Thymus (tissue), 11 donors: ENCODE results near the gene MYO1C. TPM values are rescaled to one million over a fixed set of nuclear protein-coding genes. Genes with fewer than 3 reads are reported as not detected.

Experiments
- DNase-seq, 9 donors: peaks; one replicate each; pipeline ENCODE4 v3.0.0-alpha.2; 2013; ENCODE audit warnings: low spot score in 9 of 9, low read depth in 6 of 9, missing footprints in 1 of 9
- H3K27ac ChIP-seq, 2 donors: one replicate each; pipeline ENCODE4 v1.5.1; 2013; ENCODE audit warnings: control low read depth in 1 of 2, low read depth in 1 of 2, low read length in 1 of 2, mild to moderate bottlenecking in 1 of 2, moderate library complexity in 1 of 2
- H3K27me3 ChIP-seq, 2 donors: one replicate each; pipeline ENCODE4 v1.5.1; 2013; ENCODE audit warnings: low read length in 1 of 2; ENCODE audit not compliant: control insufficient read depth in 2 of 2, insufficient read depth in 1 of 2
- H3K36me3 ChIP-seq, 2 donors: one replicate each; pipeline ENCODE4 v1.5.1; 2013; ENCODE audit warnings: low read length in 1 of 2, mild to moderate bottlenecking in 1 of 2, moderate library complexity in 1 of 2; ENCODE audit not compliant: control insufficient read depth in 2 of 2, insufficient read depth in 2 of 2
- H3K4me1 ChIP-seq, 2 donors: one replicate each; pipeline ENCODE4 v1.5.1; 2013; ENCODE audit warnings: low read length in 2 of 2; ENCODE audit not compliant: control insufficient read depth in 2 of 2, insufficient read depth in 2 of 2
- H3K4me3 ChIP-seq, 2 donors: one replicate each; pipeline ENCODE4 v1.5.1; 2013; ENCODE audit warnings: low read length in 2 of 2, control low read depth in 1 of 2, mild to moderate bottlenecking in 1 of 2
- H3K9me3 ChIP-seq, 2 donors: one replicate each; pipeline ENCODE4 v1.5.1; 2013; ENCODE audit warnings: low read length in 1 of 2, mild to moderate bottlenecking in 1 of 2; ENCODE audit not compliant: control insufficient read depth in 2 of 2, insufficient read depth in 1 of 2
- WGBS: extraction: QIAGEN DNeasy Blood & Tissue Kit; methylation state at CpG from one replicate; pipeline ENCODE4 v1.1.7; 2013; 5-methylcytosine and 5-hydroxymethylcytosine counted together
- polyA plus RNA-seq: library from polyadenylated mRNA; stranded (reverse); fragments of 200-250 nt; gene quantifications from one replicate; pipeline ENCODE4 v1.2.3, GENCODE V29; 2013
- total RNA-seq: library from RNA; stranded (reverse); fragments of 120-200 nt; gene quantifications from one replicate; pipeline ENCODE4 v1.2.4, GENCODE V29; 2013
- donor health status: healthy.

The MYO1C gene
- total and polyA plus RNA-seq, 2 donors, result 20.5 to 24.8 TPM

GRCh38 chr17:1471911-1472821 is 20.3 kb downstream of the MYO1C start:
- no peak overlapping the region for H3K27ac ChIP-seq
- no peaks in the 10 kb centered on the region for H3K36me3 ChIP-seq
- peaks cover 0 to 43% of the 10 kb centered on the region in 2 donors for H3K27me3 ChIP-seq
- DNase-seq, result no peak
- H3K4me1 ChIP-seq, result peaks cover 0 to 4% of the 10 kb centered on the region in 2 donors
- H3K9me3 ChIP-seq, result peaks cover 0 to 7% of the 10 kb centered on the region in 2 donors
- WGBS, result 97% methylated on average over 42 of the region's 42 CpGs
- no peak overlapping the region for H3K4me3 ChIP-seq

- Histone ChIP-seq H3K9me3 (peaks cover 0 to 7% of the 10 kb centered on the region in 2 donors), H3K27ac (no peak overlapping the region), H3K4me3 (no peak overlapping the region), H3K27me3 (peaks cover 0 to 46% of the 10 kb centered on the region in 2 donors), H3K4me1 (peaks cover 0 to 4% of the 10 kb centered on the region in 2 donors), H3K36me3 (no peaks in the 10 kb centered on the region)
- 96% methylated on average over 15 of the region's 15 CpGs for WGBS
- no peak for DNase-seq
Measured at GRCh38 chr17:1471490-1471889, 21.0 kb downstream of the MYO1C start.

GRCh38 chr17:1470755-1471462 is 21.6 kb downstream of the MYO1C start:
- 92% methylated on average over 25 of the region's 25 CpGs for WGBS
- H3K9me3 ChIP-seq, result peaks cover 0 to 7% of the 10 kb centered on the region in 2 donors
- H3K27ac ChIP-seq, result no peak overlapping the region
- no peak overlapping the region for H3K4me3 ChIP-seq
- H3K27me3 ChIP-seq, result peaks cover 0 to 46% of the 10 kb centered on the region in 2 donors
- peaks cover 0 to 4% of the 10 kb centered on the region in 2 donors for H3K4me1 ChIP-seq
- H3K36me3 ChIP-seq, result no peaks in the 10 kb centered on the region
- DNase-seq, result no peak

DNA sequence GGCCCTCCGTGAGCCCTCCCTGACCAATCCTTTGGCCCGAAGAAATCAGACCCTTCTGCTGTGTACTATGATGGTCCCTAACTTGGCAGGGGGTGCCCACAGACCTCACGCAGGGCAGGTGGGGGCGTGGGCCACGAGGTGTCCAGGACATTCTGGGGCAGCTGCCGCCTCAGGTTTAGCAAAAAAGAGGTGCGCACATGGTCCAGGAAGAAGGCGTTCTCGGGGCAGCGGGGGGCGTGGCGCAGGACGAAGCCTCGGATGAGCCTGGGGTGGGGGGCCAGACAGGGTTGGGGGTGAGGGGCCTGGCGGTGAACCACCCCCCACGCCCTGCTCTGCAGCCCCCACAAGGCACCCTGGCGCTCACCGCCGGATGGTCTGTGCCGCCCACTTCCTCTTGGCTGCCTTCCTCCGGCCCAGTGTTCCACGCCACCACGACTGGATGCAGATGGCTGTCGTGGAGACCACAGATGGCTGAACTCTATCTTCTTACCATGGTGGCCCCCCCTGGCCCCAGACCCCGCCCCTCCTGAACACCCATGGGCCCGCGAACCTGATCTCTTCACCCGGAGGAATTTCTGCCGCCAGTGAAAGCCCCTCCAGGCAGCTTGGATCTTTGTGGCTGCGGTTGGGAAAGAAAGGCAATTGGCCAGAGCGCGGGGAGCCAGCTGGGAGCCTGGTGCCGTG is 22.3 kb downstream of the MYO1C start:
- peaks cover 0 to 7% of the 10 kb centered on the region in 2 donors for H3K9me3 ChIP-seq
- no peak overlapping the region for H3K27ac ChIP-seq
- no peak for DNase-seq
- no peak overlapping the region for H3K4me3 ChIP-seq
- peaks cover 0 to 4% of the 10 kb centered on the region in 2 donors for H3K4me1 ChIP-seq
- H3K27me3 ChIP-seq, result peaks cover 0 to 50% of the 10 kb centered on the region in 2 donors
- WGBS, result 62% methylated on average over 33 of the region's 33 CpGs
- H3K36me3 ChIP-seq, result no peaks in the 10 kb centered on the region

DNA sequence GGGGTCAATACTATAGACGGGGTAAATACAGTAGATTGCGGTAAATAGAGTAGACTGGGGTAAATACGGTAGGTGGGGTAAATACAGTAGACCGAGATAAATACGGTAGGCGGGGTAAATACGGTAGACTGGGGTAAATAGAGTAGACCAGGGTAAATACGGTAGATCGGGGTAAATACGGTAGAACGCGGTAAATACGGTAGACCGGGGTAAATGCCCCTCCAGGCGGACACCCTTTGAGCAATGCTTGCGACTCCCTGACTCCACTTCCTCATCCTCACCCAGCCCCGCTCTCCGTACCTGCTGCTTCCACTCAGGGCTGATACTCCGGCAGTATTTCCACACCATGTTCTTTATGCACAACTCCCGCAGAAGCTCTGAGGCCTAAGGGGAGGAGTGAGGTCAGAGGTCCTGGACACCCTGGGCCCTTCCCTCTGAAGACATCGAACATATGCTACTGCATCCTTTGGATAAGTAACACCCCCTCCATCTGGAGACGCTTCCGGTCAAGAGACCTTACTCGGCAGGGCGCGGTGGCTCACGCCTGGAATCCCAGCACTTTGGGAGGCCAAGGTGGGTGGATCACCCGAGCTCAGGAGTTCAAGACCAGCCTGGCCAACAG is 23.1 kb downstream of the MYO1C start:
- Histone ChIP-seq H3K27ac (no peak overlapping the region), H3K36me3 (no peaks in the 10 kb centered on the region), H3K27me3 (peaks cover 0 to 51% of the 10 kb centered on the region in 2 donors), H3K4me1 (peaks cover 0 to 4% of the 10 kb centered on the region in 2 donors), H3K9me3 (peaks cover 0 to 7% of the 10 kb centered on the region in 2 donors), H3K4me3 (no peak overlapping the region)
- 94% methylated on average over 28 of the region's 28 CpGs for WGBS
- no peak for DNase-seq

DNA sequence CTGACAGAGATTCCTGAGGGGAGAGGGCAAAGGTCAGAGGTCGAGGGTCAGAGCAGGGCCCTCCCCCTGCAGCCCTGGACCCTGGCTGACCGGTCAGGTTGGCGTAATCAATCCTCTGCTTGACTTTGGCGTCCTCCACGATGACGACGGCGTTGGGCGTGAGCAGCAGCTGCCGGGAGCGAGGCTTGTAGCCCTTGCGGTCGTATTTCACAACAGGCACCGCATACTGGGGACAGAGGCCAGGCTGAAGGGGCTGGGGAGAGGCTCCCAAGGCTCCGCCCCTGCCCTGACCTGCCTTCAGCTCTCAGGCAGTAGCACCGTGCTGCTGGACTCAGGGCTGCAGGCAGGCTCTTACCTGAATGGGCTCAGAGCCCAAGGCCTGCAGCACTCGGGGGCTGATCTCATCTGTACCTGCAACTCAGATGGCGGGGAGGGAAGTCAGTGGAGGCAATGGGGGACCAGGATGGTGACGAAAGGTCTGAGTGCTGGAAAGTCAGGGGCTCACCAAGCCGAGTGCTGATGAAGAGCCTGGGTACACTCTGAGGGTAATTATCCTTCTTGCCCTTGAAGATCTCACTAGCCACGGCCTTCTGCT is 24.5 kb downstream of the MYO1C start:
- Histone ChIP-seq H3K27ac (no peak overlapping the region), H3K27me3 (peaks cover 0 to 62% of the 10 kb centered on the region in 2 donors), H3K9me3 (peaks cover 0 to 7% of the 10 kb centered on the region in 2 donors), H3K4me3 (no peak overlapping the region), H3K4me1 (peaks cover 0 to 6% of the 10 kb centered on the region in 2 donors), H3K36me3 (no peaks in the 10 kb centered on the region)
- no peak for DNase-seq
- WGBS, result 94% methylated on average over 21 of the region's 21 CpGs

DNA sequence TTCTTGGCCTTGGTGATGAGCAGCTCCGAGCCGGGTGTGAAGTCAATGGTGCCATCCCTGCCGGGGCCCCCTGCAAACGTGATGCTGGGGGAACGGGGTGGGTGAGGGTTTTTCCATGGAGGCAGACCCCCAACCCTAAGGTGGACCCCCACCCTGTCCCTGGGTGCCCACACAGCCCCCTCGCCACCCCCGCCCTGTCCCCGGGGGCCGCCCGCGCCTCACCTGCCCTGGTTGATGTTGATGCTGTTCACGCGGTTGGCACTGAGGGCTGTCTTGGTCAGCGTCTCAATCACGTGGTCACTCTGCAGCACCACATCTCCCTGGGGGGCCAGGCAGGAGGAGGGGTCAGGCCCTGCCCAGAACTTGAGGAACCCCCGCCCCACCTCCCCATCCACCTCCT is 25.2 kb downstream of the MYO1C start:
- peaks cover 4 to 65% of the 10 kb centered on the region in 2 donors for H3K27me3 ChIP-seq
- no peaks in the 10 kb centered on the region for H3K36me3 ChIP-seq
- WGBS, result 96% methylated on average over 16 of the region's 16 CpGs
- DNase-seq, result no peak
- no peak overlapping the region for H3K4me3 ChIP-seq
- H3K4me1 ChIP-seq, result peaks cover 3 to 13% of the 10 kb centered on the region in 2 donors
- H3K9me3 ChIP-seq, result peaks cover 0 to 11% of the 10 kb centered on the region in 2 donors
- no peak overlapping the region for H3K27ac ChIP-seq

DNA sequence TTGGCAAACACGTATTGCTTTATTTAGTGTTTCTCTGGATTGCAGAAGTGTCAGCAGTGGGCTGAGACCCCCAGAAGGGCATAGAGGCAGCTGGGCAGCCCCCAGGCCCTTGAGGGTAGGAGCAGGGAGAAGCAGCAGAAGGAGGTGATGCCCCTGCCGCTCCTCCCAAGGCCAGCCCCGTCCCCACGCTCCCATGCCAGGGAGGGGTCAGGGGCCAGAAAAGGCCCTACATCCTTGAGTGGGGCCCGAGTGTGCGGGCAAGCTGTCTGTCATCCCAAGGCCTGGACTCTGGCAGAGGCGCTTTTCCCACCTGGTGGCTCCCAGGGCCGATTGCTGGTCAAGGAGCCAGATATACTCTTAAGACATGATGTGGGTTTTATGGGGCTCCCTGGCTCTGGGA is 28.3 kb downstream of the MYO1C start:
- 95% methylated on average over 8 of the region's 8 CpGs for WGBS
- Histone ChIP-seq H3K4me3 (no peak overlapping the region), H3K27ac (no peak overlapping the region), H3K27me3 (peaks cover 11 to 65% of the 10 kb centered on the region in 2 donors), H3K36me3 (no peaks in the 10 kb centered on the region), H3K4me1 (peaks cover 3 to 16% of the 10 kb centered on the region in 2 donors), H3K9me3 (peaks cover 0 to 11% of the 10 kb centered on the region in 2 donors)
- DNase-seq, result no peak
